Measurements from ENCODE around the gene CD209.

DNA sequence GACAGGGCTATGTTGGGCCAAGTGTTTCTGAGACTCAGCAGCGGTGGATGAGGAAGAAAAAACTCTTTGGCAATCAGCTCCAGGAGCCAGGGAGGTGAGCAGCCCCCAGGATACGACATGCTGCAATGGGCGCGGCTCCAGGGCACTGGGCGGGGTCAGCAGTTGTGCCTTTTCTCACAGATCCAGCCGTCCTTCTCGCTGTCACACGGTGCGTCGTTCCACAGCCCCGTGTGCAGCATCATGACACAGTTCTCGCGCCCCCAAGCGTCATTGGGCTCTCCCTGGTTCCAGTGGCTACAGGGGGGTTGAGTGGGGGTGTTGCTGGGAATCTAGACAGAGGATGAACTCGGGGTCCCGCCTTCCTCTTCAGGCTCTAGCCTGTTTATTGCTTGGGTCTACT, 18.1 kb downstream of the CD209 start:
- TF ChIP-seq, protein P1, sequence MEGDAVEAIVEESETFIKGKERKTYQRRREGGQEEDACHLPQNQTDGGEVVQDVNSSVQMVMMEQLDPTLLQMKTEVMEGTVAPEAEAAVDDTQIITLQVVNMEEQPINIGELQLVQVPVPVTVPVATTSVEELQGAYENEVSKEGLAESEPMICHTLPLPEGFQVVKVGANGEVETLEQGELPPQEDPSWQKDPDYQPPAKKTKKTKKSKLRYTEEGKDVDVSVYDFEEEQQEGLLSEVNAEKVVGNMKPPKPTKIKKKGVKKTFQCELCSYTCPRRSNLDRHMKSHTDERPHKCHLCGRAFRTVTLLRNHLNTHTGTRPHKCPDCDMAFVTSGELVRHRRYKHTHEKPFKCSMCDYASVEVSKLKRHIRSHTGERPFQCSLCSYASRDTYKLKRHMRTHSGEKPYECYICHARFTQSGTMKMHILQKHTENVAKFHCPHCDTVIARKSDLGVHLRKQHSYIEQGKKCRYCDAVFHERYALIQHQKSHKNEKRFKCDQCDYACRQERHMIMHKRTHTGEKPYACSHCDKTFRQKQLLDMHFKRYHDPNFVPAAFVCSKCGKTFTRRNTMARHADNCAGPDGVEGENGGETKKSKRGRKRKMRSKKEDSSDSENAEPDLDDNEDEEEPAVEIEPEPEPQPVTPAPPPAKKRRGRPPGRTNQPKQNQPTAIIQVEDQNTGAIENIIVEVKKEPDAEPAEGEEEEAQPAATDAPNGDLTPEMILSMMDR (IDR thresholded peaks at IDR 0.05) = no peak
- no peak for TF ChIP-seq POLR2A (IDR thresholded peaks at IDR 0.05)
